ELF-1 (cell line): ENCODE data around the gene SLC7A9.
A peak's percentile ranks its signal among the peaks of the same experiment; 100 is the strongest.
"Not testable (repeated sequence)": the region's sequence is repeated elsewhere in the genome, so short reads cannot be mapped to it uniquely, and the experiment has no call there.

Source experiments
- DNase-seq: peaks from one replicate; pipeline ENCODE4 v3.0.0-alpha.2; 2016; ENCODE audit warnings: low read depth, low spot score

Gene SLC7A9

DNA sequence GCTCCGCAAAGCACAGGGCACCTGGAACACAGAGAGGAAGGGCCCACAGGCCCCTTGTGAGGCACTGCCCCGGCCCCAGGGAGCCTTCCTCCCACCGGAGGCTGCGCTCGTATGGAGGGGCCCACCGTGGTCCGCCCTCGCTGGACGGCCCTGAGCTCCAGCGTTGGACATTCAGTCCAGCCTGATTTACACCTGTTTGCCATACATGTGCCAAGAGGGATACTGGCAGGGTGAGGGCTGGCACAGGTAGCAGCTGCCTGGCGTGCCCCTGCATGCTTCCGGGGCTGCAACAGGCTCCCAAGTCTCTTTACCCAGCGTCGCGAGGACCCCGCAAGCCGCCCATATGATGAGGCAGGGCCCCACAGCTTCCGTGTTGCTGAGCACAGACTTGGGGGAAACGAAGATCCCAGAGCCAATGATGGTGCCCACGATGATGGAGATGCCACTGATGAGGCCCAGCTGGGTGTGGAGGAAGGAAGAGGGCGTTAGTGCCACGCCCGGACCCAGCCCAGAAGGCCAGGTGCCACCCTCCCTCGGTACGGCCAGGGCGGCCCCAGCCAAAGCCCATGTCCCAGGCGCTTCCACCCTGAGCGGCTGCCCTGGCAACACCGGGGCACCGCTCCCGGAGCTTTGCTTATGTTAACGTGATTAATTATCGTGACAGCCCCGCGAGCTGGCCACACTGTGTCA lies 5.1 kb downstream of the SLC7A9 start:
- no peak for DNase-seq

DNA sequence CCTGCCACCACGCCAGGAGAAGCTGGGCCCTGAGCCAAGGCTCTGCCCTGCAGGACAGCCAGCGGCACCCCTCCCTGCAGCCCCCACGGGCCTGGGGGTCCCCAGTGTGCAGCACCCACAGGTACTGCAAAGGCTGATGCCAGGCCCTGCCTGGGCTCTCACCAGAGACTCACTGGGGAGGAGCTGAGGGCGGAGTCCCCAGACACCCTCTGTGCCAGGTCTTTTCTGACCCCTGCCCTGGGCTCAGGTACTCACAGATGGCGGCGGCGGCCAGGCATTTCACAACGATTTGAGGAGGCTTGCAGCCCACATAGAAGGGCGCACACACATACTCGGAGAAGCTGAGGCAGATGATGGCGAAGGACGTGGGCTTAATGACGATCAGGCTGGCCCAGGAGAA lies 5.7 kb downstream of the SLC7A9 start:
- no peak for DNase-seq

DNA sequence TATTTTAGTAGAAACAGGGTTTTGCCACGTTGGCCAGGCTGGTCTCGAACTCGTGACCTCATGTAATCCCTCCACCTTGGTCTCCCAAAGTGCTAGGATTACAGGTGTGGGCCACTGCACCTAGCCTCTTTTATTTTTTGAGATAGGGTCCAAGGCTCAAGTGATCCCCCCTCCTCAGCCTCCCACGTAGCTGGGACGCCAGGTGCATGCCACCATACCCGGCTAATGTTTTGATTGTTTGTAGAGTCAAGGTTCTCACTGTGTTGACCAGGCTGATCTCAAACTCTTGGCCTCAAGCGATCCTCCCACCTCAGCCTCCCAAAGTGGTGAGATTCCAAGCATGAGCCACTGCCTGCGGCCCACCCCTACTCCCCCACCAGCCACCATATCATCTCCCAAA lies 6.3 kb downstream of the SLC7A9 start:
- no peak for DNase-seq

DNA sequence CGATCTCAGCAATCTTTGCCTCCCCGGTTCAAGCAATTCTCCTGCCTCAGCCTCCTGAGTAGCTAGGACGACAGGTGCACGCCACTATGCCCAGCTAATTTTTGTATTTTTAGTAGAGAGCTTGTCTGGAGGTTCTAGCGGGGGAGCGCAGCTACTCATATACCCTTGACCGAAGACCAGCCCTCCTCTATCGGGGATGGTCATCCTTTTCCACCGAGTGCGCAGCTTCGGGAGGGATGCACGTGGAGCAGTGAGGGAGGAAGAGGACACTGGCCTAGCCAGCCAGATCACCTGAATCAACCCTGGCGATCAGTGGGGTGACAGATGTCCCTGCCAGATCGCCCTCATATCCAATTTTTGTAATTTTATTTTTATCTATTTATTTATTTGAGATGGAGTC lies 6.8 kb downstream of the SLC7A9 start:
- no peak for DNase-seq

DNA sequence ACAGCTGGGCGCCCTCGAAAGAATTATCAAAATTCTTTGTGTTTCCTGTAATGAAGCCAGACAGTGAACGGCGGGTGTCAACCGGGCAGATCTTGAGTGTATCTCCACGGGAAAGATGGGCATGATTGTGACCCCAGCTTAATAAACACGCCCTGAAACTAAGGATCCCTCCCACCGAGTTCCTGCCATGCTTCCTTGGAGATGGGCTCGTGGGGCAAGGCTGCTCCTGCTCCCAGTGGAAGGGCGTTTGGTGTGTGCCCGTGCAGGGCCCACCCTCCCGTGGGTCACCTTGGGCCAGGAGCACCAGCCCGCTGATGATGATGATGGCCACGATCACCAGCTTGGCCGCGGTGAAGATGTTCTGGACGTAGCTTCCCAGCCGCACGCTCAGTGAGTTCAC lies 7.4 kb downstream of the SLC7A9 start:
- no peak for DNase-seq

DNA sequence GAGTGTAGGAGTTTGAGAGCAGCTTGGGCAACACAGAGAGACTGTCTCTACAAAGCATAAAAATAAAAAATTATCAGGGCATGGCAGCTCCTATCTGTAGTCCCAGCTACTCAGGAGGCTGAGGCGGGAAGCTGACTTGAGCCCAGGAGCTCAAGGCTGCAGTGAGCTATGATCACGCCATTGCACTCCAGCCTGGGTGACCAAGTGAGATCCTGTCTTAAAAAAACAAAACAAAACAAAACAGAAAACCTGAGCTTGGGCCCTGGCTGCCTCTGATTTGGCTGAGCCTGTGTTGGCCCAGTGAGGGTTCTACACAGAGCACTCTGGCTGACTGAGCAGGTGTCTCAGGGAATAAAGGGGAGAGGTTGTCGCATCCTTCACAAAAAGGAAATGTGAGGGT lies 8.0 kb downstream of the SLC7A9 start:
- DNase-seq = no peak

DNA sequence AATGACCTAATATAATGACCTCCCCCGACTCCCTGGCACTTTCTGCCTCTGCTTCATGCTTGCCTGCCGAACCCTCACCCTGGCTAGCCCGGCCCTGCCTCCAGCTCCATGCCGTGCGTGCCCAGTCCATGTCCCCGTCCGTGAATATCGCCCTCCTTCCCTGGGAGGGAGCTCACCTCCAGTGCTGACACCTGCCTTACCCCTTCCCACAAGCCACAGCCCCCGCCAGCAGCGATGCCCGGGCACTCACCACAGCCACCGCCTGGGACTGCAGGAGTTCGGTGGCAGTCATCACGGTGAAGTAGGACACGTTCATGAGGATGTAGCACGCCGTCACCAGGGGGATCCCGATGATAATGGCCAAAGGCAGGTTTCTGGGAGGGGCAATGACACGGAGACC lies 10.0 kb downstream of the SLC7A9 start:
- no peak for DNase-seq

DNA sequence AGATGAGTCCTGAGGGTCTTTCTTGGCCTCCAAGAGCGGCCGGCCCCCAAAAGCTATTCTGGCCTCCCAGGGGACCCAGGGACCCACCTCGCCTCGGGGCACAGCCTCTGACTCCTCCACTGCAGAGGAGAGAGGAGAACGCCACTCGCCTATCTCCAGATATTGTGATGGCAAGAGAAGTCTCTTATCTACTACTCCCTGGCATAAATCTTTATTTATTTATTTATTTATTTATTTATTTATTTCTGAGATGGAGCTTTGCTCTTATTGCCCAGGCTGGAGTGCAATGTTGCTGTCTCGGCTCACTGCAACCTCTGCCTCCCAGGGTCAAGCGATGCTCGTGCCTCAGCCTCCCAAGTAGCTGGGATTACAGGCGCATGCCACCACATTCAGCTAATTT lies 11.0 kb downstream of the SLC7A9 start:
- DNase-seq = no peak

DNA sequence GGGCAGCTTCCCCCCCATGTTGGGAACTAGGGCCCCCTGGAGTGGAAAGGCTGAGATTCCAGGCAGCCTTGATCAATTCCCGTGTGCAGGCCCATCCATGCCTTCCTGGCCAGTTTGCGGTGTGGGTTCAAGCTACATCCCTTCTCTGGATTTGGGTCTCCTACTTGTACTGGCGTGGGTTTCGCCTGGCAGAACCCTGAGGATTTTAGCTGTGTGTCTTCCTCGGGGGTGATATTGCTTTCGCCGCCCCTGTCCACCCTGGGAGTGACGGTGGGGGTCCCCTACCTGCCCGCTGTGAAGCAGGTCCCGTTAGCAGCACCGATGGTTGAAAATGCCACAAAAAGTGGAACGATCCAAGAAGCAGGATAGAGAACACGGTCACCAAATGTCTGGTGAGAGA lies 11.4 kb downstream of the SLC7A9 start:
- no peak for DNase-seq

DNA sequence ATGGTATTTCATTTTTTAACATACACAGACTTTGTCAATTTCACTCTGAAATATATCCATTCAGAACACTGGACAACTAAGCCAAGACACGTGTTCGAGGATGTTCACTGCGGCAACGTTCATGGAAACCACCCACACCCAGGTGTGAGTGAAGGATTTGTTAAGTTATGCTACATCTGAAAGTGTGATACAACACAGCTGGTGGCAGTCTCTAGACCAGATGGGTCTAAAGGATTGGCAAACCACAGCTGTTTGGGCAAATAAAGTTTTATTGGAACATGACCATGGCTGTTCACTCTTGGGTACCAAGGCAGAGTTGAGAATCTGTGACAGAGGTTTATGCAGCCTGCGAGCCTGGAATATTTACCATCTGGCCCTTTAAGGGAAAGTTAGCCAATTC lies 12.0 kb downstream of the SLC7A9 start:
- no peak for DNase-seq

DNA sequence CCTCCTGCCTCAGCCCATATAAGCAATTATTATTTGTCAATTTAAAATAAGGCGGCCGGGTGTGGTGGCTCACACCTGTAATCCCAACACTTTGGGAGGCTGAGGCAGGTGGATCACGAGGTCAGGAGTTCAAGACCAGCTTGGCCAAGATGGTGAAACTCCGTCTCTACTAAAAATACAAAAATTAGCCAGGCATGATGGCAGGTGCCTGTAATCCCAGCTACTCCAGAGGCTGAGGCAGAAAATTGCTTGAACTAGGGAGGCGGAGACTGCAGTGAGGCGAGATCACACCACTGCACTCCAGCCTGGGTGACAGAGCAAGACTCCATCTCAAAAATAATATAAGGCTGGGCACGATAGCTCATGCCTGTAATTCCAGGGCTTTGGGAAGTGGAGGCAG lies 12.7 kb downstream of the SLC7A9 start:
- not testable (repeated sequence) for DNase-seq

DNA sequence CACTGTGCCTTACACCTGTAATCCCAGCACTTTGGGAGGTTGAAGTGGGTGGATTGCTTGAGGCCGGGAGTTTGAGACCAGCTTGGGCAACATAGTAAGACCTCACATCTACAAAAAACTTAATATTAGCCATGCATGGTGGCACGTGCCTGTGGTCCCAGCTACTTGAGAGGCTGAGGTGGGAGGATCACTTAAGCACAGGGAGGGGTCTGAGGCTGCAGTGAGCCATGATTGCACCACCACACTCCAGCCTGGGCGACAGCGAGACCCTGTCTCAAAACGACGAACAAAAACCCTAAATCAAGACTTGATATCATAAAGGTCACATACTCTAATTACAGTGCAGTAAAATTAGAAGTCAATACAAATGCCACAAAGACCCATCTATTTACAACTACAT lies 17.4 kb downstream of the SLC7A9 start:
- no peak for DNase-seq

DNA sequence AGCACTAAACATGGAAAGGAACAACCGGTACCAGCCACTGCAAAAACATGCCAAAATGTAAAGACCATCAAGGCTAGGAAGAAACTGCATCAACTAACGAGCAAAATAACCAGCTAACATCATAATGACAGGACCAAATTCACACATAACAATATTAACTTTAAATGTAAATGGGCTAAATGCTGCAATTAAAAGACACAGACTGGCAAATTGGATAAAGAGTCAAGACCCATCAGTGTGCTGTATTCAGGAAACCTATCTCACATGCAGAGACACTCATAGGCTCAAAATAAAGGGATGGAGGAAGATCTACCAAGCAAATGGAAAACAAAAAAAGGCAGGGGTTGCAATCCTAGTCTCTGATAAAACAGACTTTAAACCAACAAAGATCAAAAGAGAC lies 21.5 kb downstream of the SLC7A9 start:
- DNase-seq = not testable (repeated sequence)

DNA sequence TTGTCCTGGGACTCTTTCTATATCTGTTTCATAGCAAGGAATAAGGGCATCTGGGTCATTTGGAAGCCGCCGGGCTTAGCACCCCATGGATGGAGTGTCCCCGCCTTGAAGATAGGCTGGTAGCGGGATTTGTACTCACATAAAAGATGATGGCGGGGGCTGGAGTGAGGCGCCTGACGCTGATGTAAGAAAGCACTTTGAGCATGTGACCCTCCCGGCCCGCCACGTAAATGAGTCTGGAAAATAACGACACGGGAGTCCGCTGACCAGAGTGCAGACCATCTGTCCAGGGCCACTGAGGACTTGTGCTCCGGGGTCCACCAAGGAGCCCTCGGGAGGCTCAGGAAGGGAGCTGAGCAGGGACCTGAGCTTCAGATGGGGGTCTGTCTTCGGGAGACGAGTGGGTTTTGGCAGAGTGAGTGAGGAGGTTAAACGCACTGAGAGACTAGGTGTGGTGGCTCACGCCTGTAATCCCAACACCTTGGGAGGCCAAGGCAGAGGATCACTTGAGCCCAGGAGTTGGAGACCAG lies 25.8 kb downstream of the SLC7A9 start:
- DNase-seq = no peak

DNA sequence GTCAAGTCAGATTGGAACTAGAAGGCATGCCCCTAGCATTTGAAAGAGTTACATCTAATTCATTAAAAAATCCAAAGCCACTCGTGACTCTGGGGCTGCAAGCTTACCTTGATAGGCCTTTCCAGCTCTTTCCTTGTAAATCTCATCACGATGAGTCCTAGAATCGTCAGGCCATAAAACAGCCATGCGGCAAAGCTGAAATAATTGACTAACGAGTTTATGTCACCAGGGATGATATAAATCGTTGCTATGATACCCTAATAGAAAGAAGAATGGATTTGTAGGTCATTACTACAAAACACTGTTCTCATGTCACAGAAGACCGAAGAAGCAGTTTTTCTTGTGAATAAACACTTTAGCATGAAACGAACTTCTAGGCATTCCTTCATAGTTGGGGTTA lies 27.5 kb downstream of the SLC7A9 start:
- DNase-seq = no peak

DNA sequence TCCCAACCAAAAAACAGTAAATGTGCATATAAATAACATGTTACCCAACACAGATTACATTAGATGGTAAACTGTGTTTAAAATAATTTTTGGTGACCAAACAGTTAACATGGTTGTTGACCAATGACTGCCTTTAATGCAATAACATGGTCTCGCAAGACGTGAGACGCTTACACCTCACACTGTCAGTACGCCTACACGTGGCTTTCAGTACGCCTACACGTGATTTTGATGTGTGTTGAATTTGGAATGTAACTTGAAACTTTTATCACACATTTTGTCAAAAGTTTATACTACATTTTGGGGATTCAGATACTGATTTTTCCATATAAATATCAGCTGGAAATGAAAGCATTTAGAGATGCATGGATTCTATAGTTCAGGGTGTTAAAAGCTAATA lies 32.0 kb downstream of the SLC7A9 start:
- DNase-seq = no peak

DNA sequence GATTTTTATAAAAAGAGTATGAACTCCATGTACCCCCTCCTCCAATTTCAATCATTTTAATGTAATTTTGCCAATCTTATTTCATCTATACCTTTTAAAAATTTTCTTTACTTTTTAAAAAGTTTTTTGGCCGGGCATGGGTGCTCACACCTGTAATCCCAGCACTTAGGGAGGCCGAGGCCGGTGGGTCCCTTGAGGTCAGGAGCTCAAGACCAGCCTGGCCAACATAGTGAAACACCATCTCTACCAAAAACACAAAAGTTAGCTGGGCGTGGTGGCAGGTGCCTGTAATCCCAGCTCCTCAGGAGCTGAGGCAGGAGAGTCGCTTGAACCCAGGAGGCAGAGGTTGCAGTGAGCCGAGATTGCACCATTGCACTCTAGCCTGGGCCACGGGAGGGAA lies 36.2 kb downstream of the SLC7A9 start:
- DNase-seq = not testable (repeated sequence)

DNA sequence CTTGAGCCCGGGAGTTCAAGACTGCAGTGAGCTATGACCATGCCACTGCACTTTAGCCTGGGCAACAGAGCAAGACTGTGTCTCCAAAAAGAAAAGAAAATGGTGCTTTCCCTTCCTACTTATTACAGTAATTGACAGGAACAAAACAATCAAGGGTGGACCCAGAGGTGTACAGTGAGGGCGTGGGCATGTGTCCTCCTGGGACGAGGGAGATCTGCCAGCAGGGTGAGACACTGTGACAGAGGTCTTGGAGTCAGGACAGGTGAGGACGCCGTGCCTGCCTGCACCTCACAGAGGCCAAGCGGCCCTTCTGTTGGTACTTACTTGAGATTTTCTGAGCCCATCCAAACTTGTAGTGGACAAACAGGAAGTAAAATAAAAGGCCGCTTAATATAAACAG lies 36.7 kb downstream of the SLC7A9 start:
- DNase-seq = not testable (repeated sequence)

DNA sequence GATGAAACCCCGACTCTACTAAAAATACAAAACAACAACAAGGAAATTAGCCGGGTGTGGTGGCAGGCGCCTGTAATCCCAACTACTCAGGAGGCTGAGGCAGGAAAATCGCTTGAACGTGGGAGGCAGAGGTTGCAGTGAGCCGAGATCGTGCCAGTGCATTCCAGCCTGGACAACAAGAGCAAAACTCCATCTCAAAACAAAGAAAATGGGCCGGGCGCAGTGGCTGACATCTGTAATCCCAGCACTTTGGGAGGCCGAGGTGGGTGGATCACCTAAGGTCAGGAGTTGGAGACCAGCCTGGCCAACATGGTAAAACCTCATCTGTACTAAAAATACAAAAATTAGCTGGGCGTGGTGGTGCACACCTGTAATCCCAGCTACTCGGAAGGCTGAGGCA lies 37.5 kb downstream of the SLC7A9 start:
- DNase-seq = not testable (repeated sequence)

DNA sequence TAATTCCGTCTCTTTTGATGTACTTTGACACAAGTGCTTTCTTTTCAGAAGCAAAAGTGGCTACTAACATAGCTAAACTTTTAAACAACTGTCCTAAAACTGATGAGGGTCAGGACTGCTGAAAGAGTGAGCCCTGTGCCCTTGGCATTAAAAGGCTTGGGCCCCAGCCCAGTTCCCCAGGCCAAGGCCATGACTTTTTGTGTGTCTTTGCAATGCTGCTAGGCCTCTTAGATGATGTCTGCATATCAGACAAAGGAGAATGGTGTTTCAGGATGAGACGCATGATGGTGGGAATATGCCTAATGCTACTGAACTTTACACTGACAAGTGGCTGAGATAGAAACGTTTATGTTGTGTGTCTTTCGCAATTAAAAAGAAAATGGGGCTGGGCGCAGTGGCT lies 38.0 kb downstream of the SLC7A9 start:
- DNase-seq = no peak

DNA sequence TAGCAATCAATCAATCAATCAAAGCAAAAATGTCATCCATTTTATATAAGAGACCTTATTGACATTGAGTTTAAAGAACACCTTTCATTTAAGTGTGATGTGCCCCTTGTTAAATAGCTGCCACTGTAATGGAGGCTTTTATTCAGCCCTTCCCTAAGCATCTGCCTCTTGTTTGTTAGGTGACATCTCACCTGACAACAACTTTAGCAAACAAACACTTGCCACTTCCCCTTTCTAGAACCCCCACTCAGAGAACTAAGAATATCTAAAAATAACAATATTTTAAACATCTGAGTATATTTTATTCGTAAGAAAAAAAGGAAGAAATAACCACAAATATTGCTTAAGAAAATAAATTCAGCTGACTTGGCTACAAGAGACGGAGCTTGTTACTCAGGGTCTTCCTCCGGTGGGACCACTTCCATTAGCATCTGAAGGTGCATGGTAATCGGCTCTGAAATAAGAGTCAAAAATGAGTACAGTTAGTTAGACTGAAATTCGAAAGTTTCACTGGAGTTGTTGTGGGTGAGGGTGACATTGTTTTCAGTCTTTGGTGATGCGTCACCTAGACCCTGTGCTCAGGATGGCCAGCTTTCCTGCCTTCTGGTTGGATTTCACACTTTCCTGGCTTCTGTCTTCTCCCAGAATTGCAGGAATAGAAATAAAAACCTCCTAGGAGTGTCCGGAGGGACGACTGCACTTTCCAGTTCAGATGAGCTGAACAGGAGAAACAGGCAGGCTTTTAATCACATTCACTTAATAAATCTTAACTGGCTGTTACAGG lies 39.1 kb downstream of the SLC7A9 start:
- peak; percentile 23 for DNase-seq

DNA sequence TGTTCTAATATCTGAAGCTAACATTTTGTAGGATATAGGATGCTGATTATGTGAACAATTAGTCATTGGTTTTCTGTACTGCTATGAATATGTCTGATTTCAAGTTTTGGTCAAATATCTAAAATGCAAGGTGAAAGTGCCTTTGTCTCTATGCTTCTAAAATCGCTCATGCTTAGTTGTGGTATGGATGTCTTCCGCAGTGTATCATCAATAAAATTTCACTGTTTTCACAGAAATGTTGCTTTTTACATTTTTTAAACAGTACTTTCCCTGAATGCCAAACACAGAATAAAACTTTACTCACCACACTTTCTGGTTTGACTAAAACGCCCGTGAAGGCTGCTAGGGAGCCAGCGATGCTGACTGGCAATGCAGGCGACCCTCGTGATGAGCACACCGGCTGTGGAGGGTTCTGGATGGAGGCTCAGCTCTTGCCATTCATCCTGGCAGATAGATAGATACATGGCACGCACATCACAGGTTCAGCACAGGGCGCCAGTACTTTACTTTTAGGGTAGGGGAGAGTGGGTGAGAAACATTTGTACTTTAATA lies 40.1 kb downstream of the SLC7A9 start:
- no peak for DNase-seq
